Stimulated activated naive B cell treated with anti-CD40 and anti-IgM and Interleukin-4, amounts not matched to agents 10 μg/mL and 1 μg/mL and 100 μg/mL, for 72 hours (primary cell): ENCODE results near the gene MSANTD3.
A peak's percentile ranks its signal among the peaks of the same experiment; 100 is the strongest.
"Not testable (repeated sequence)": the region's sequence is repeated elsewhere in the genome, so short reads cannot be mapped to it uniquely, and the experiment has no call there.

Experiments
- ATAC-seq, 2 donors: fragments of 150-1000 bp; cut with Tn5 transposase; replicated peaks; 2 replicates each; pipeline ENCODE4 v1.10.0; 2021; ENCODE audit warnings: moderate library complexity in 1 of 2
- DNase-seq: peaks from one replicate; pipeline ENCODE4 v3.0.0; 2021
- H3K27ac Mint-ChIP-seq: one replicate; pipeline ENCODE4 v1.8.0; 2022; ENCODE audit warnings: mild to moderate bottlenecking, mixed read lengths
- H3K27me3 Mint-ChIP-seq, 2 donors: one replicate each; pipeline ENCODE4 v1.8.0; 2022; ENCODE audit warnings: mixed read lengths in 2 of 2
- H3K36me3 Mint-ChIP-seq, 2 donors: one replicate each; pipeline ENCODE4 v1.8.0; 2022; ENCODE audit warnings: mixed read lengths in 2 of 2, mild to moderate bottlenecking in 1 of 2
- H3K4me1 Mint-ChIP-seq, 2 donors: one replicate each; pipeline ENCODE4 v1.8.0; 2022; ENCODE audit warnings: mixed read lengths in 2 of 2, mild to moderate bottlenecking in 1 of 2
- H3K4me3 Mint-ChIP-seq, 2 donors: one replicate each; pipeline ENCODE4 v1.8.0; 2022; ENCODE audit warnings: mild to moderate bottlenecking in 2 of 2, mixed read lengths in 2 of 2, moderate library complexity in 1 of 2
- H3K9me3 Mint-ChIP-seq, 2 donors: one replicate each; pipeline ENCODE4 v1.8.0; 2022; ENCODE audit warnings: mixed read lengths in 2 of 2, mild to moderate bottlenecking in 1 of 2

MSANTD3 gene

DNA sequence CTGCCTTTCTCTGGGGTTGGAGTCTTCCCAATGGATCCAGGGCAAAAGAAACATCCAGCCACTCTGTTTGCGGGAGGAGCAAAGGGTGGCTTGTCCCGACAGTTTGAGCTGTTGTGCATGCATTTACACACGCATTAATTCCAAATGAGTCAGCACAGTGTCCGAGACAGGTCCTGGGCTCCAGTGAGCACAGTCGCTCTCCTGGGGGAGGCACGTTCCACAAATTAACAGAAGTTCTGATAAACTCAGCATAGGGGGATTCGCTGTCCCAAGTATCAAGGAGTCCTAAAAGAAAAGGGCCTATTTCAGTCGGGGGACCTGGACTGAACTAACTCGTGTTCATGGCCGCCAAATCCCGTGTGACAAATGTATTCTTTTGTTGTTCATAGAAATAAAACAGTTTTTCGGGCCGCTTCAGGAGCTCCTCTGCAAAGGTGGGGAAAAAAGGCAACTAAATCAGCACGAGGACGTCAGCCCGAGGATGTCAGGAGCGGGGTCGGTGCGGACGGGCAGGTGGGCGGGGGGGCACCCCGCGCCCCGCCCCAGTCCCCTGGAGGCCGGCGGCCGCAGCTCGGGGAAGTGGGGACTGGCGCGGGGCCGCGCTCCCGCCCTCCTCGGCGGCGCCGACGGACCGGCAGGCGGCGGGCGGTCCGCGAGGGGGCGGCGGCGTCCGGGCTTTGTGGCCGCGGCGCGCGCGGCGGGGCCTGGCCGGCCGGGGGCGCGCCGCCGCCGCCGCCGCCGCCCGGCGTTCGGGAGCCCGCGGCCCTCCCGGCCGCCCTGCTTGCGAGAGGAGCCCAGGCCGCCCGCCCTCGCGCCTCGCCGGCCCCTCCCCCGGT, at the start of gene MSANTD3:
Gene MSANTD3 (plus strand): TSS at position 614 of the 836 bp plus-strand sequence. CDS start 14,796 bp downstream, outside the sequence.
- peak within 1 kb of the TSS; percentile 93 for H3K4me3 Mint-ChIP-seq
- ATAC-seq = peak; percentile 85
- H3K9me3 Mint-ChIP-seq = no peaks in the 10 kb centered on the region
- DNase-seq = peak; percentile 20
- peaks cover 21 to 27% of the 10 kb centered on the region in 2 donors for H3K4me1 Mint-ChIP-seq
- H3K27ac Mint-ChIP-seq = peak within 1 kb of the TSS; percentile 92
- peaks cover 2 to 5% of the 10 kb centered on the region in 2 donors for H3K27me3 Mint-ChIP-seq
- peaks cover 0 to 5% of the 10 kb centered on the region in 2 donors for H3K36me3 Mint-ChIP-seq

- Mint-ChIP-seq H3K36me3 (peaks cover 2 to 3% of the 10 kb centered on the region in 2 donors), H3K27ac (no peak overlapping the region), H3K4me1 (peaks cover 4 to 8% of the 10 kb centered on the region in 2 donors), H3K4me3 (no peak overlapping the region), H3K27me3 (no peaks in the 10 kb centered on the region), H3K9me3 (peaks cover 0 to 2% of the 10 kb centered on the region in 2 donors)
- ATAC-seq = no peak
- DNase-seq = no peak
These were observed 47.1 kb upstream of the MSANTD3 start for GRCh38 chr9:100379862-100380261.

DNA sequence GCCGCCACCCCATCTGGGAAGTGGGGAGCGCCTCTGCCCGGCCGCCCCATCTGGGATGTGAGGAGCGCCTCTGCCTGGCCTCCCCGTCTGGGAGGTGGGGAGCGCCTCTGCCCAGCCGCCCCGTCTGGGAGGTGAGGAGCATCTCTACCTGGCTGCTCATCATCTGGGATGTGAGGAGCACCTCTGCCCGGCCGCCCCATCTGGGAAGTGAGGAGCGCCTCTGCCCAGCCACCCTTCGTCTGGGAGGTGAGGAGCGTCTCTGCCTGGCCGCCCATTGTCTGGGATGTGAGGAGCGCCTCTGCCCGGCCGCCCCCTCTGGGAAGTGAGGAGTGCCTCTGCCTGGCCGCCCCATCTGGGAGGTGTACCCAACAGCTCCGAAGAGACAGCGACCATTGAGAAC, 34.0 kb upstream of the MSANTD3 start:
- not testable (repeated sequence) for H3K9me3 Mint-ChIP-seq, ATAC-seq, H3K27ac Mint-ChIP-seq, H3K27me3 Mint-ChIP-seq, H3K4me1 Mint-ChIP-seq, H3K4me3 Mint-ChIP-seq, DNase-seq
- peaks cover 7 to 19% of the 10 kb centered on the region in 2 donors for H3K36me3 Mint-ChIP-seq

GRCh38 chr9:100394032-100394695, 32.8 kb upstream of the MSANTD3 start:
- H3K4me3 Mint-ChIP-seq = no peak overlapping the region
- DNase-seq (no peak), ATAC-seq (no peak)
- no peaks in the 10 kb centered on the region for H3K27me3 Mint-ChIP-seq
- H3K4me1 Mint-ChIP-seq = peaks cover 0 to 4% of the 10 kb centered on the region in 2 donors
- peaks cover 7 to 19% of the 10 kb centered on the region in 2 donors for H3K36me3 Mint-ChIP-seq
- H3K9me3 Mint-ChIP-seq = peaks cover 0 to 4% of the 10 kb centered on the region in 2 donors
- no peak overlapping the region for H3K27ac Mint-ChIP-seq

GRCh38 chr9:100394816-100395215, 32.1 kb upstream of the MSANTD3 start:
- H3K4me1 Mint-ChIP-seq = no peaks in the 10 kb centered on the region
- H3K4me3 Mint-ChIP-seq = no peak overlapping the region
- ATAC-seq (no peak), DNase-seq (no peak)
- no peaks in the 10 kb centered on the region for H3K27me3 Mint-ChIP-seq
- H3K27ac Mint-ChIP-seq = no peak overlapping the region
- H3K9me3 Mint-ChIP-seq = peaks cover 0 to 4% of the 10 kb centered on the region in 2 donors
- peaks cover 7 to 19% of the 10 kb centered on the region in 2 donors for H3K36me3 Mint-ChIP-seq

DNA sequence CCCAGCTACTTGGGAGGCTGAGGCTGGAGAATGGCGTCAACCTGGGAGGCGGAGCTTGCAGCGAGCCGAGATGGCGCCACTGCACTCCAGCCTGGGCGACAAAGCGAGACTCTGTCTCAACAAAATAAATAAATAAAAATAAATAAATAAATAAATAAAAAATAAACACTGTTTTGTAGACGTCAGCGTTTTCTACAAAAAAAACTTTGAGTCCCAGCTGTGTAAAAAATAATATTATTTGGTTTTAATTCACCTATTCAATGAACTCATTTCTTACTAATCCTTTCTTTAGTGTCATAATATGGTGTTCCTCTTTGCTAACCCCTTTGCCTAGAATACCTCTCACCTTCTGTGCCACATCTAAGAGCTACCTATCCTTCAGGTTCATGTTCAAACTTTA, 30.2 kb upstream of the MSANTD3 start:
- H3K27ac Mint-ChIP-seq = no peak overlapping the region
- peaks cover 0 to 4% of the 10 kb centered on the region in 2 donors for H3K9me3 Mint-ChIP-seq
- H3K4me1 Mint-ChIP-seq = no peaks in the 10 kb centered on the region
- no peak overlapping the region for H3K4me3 Mint-ChIP-seq
- H3K36me3 Mint-ChIP-seq = peaks cover 7 to 15% of the 10 kb centered on the region in 2 donors
- DNase-seq = no peak
- no peak for ATAC-seq
- peaks cover 0 to 5% of the 10 kb centered on the region in 2 donors for H3K27me3 Mint-ChIP-seq

DNA sequence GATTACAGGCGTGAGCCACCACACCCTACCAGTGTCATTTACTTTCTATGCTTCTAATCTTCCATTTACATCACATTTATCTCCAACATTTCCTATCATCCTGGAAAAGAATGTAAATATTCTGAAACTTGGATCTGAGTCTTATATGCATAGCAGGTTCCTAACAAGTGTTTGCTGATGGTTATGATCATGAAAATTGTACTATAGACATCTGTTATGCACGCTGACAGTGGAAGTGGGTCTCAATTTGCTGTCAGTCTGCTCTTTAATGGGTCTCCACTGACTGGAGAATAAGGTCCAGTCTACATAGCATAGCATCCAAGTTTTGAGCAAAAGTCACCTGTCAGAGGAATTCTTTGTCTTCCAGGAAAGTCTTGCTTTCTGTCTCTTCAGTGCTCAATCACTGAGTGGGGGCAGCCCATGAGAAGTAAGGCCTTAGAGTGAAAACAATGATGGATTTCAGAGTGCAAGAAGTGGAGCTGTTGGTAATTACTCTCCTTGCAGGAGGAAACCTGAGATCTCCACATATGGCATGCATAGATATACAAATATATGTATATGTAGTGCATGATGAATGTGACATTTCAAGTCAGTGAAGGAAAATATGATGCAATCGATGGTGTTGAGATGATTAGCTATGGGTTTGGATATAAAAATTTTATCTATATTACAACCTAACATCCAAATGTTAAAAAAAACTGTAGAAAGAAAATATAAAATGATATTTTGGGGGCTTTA, 29.2 kb upstream of the MSANTD3 start:
- H3K27me3 Mint-ChIP-seq = peaks cover 0 to 5% of the 10 kb centered on the region in 2 donors
- no peak overlapping the region for H3K4me3 Mint-ChIP-seq
- no peak for ATAC-seq
- no peak overlapping the region for H3K27ac Mint-ChIP-seq
- H3K4me1 Mint-ChIP-seq = no peaks in the 10 kb centered on the region
- DNase-seq = no peak
- peaks cover 7 to 9% of the 10 kb centered on the region in 2 donors for H3K36me3 Mint-ChIP-seq
- H3K9me3 Mint-ChIP-seq = peaks cover 0 to 3% of the 10 kb centered on the region in 2 donors

DNA sequence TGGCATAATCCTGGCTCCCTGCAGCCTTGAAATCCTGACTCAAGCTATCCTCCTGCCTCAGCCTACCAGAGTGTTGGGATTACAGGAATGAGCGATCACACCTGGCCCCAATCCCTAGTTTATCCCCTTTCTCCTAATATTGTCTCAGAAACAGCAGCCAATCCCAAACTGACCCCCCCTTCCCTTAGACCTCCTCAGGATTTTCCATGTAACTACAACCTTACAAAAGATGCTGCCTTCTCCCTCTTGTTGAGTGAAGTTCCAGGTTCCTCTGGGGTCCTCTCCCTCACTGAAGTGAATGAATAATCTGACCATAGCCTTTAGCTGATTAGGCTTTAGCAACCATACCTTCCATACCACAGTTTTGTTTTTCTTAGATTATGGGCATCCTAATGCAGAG, 25.9 kb upstream of the MSANTD3 start:
- H3K27ac Mint-ChIP-seq = no peak overlapping the region
- H3K9me3 Mint-ChIP-seq = no peaks in the 10 kb centered on the region
- DNase-seq (no peak), ATAC-seq (no peak)
- H3K4me1 Mint-ChIP-seq = no peaks in the 10 kb centered on the region
- no peak overlapping the region for H3K4me3 Mint-ChIP-seq
- peaks cover 0 to 11% of the 10 kb centered on the region in 2 donors for H3K27me3 Mint-ChIP-seq
- H3K36me3 Mint-ChIP-seq = no peaks in the 10 kb centered on the region

GRCh38 chr9:100406962-100407361, 20.0 kb upstream of the MSANTD3 start:
- H3K27ac Mint-ChIP-seq = no peak overlapping the region
- H3K27me3 Mint-ChIP-seq = peaks cover 11 to 14% of the 10 kb centered on the region in 2 donors
- peaks cover 3 to 5% of the 10 kb centered on the region in 2 donors for H3K9me3 Mint-ChIP-seq
- H3K4me3 Mint-ChIP-seq = no peak overlapping the region
- H3K36me3 Mint-ChIP-seq = peaks cover 0 to 4% of the 10 kb centered on the region in 2 donors
- peaks cover 10% of the 10 kb centered on the region in 2 donors for H3K4me1 Mint-ChIP-seq
- no peak for ATAC-seq
- DNase-seq = no peak

GRCh38 chr9:100408546-100409175, 18.3 kb upstream of the MSANTD3 start:
- H3K27me3 Mint-ChIP-seq = peaks cover 16 to 17% of the 10 kb centered on the region in 2 donors
- peaks cover 0 to 4% of the 10 kb centered on the region in 2 donors for H3K36me3 Mint-ChIP-seq
- peaks cover 10 to 13% of the 10 kb centered on the region in 2 donors for H3K4me1 Mint-ChIP-seq
- no peak overlapping the region for H3K4me3 Mint-ChIP-seq
- H3K9me3 Mint-ChIP-seq = peaks cover 3 to 5% of the 10 kb centered on the region in 2 donors
- H3K27ac Mint-ChIP-seq = no peak overlapping the region
- ATAC-seq (no peak), DNase-seq (no peak)

DNA sequence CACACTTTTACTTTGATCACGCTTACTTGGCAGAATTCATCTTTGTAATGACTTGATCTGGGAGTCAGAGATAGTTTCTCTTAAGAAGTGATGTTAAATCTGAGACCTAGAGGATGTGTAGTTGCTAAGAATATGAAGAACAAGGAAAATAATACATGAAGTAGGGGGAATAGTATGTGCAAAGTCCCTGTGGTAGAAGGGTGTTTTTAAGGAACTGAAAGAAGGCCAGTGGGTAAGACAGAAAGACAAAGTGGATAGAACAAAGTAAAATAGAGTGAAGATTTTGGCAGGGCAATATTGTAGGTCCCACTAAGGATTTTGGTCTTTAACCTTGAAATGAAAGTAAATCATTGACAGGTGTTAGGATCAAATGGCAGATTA, 17.8 kb upstream of the MSANTD3 start:
- DNase-seq (no peak), ATAC-seq (no peak)
- no peak overlapping the region for H3K27ac Mint-ChIP-seq
- peaks cover 16 to 17% of the 10 kb centered on the region in 2 donors for H3K27me3 Mint-ChIP-seq
- H3K4me3 Mint-ChIP-seq = no peak overlapping the region
- peaks cover 0 to 4% of the 10 kb centered on the region in 2 donors for H3K36me3 Mint-ChIP-seq
- H3K9me3 Mint-ChIP-seq = peaks cover 3 to 5% of the 10 kb centered on the region in 2 donors
- peaks cover 10 to 13% of the 10 kb centered on the region in 2 donors for H3K4me1 Mint-ChIP-seq

DNA sequence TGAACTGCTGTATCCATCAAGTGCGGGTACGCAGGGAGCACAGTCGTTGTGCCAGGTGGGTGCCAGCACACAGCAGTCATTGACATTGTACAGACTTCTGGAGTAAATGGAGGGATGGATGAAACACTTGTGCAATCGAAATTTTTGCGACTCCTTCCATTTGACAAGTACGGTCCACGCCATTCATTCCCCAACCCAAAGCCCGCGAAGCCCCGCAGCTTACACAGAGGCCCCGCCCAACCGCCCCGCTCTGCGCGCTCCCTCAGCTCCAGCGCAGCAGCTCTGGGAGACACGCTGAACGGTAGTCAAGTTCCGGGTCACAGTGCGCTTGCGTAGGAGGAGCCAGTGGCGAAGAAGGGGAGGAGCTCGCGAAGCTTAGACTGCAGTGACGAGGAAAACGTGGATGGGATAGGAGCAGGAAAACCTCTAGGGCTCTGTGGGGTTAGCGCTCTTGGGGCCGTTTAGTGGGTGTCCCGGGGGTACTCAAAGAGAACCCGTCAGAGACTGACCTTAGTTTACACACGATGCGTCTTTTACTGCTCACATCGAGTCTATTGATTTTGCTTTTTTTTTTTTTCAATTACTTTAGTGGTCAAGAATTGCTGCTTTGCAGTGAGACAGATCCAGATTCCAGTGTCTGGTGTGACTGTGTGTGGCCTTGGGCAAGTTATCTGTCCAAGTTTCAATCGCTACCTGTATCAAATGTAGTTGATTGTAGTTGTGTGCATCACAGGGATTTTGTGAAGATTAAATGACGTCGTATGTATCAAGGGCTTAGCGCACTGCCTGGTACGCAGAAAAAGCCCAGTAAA, 15.3 kb upstream of the MSANTD3 start:
- Mint-ChIP-seq H3K4me1 (peaks cover 10 to 13% of the 10 kb centered on the region in 2 donors), H3K27me3 (peaks cover 11 to 19% of the 10 kb centered on the region in 2 donors), H3K36me3 (peaks cover 0 to 4% of the 10 kb centered on the region in 2 donors), H3K27ac (peak overlapping the region; percentile 44), H3K9me3 (peaks cover 3 to 5% of the 10 kb centered on the region in 2 donors), H3K4me3 (peak overlapping the region; percentile 92)
- peak; percentile 81 for DNase-seq
- ATAC-seq = peak; percentile 99

DNA sequence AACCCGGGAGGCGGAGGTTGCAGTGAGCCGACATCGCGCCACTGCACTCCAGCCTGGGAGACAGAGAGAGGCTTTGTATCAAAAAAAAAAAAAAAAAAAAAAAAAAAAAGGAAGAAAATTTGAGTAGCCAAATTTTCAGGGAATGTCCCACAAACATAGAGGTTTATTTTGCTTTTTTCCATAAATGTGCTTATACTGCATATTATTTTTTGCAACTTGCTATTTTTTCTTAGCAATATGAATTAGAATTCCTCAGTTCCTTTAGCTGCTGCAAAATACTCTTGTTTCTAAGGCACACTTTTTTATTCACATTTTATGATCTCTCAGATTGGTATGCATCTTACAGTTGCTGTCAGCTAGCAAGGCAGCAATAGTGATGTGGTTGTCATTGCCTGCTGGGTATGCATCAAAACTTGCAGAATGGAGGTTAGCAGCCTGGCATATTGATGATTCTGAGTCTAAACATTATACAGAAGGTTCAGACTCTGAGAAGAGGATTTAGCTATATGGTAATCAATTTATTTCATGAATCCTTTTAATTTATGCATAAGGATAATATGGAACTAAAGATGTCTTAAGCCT, 13.0 kb upstream of the MSANTD3 start:
- peaks cover 18 to 26% of the 10 kb centered on the region in 2 donors for H3K27me3 Mint-ChIP-seq
- H3K4me1 Mint-ChIP-seq = peaks cover 8 to 13% of the 10 kb centered on the region in 2 donors
- peaks cover 0 to 4% of the 10 kb centered on the region in 2 donors for H3K36me3 Mint-ChIP-seq
- no peak overlapping the region for H3K4me3 Mint-ChIP-seq
- ATAC-seq (no peak), DNase-seq (no peak)
- no peak overlapping the region for H3K27ac Mint-ChIP-seq
- peaks cover 3 to 5% of the 10 kb centered on the region in 2 donors for H3K9me3 Mint-ChIP-seq
